Measurements from ENCODE around the gene E2F8. TPM values are rescaled to one million over a fixed set of nuclear protein-coding genes. Genes with fewer than 3 reads are reported as not detected.

The E2F8 gene
- total and polyA plus RNA-seq, 10 of the 15 experiments (the other 5 are each of a cell fraction or from before 2014, with no cell fraction given): 8.8 to 28.1 (median 18.5) TPM

DNA sequence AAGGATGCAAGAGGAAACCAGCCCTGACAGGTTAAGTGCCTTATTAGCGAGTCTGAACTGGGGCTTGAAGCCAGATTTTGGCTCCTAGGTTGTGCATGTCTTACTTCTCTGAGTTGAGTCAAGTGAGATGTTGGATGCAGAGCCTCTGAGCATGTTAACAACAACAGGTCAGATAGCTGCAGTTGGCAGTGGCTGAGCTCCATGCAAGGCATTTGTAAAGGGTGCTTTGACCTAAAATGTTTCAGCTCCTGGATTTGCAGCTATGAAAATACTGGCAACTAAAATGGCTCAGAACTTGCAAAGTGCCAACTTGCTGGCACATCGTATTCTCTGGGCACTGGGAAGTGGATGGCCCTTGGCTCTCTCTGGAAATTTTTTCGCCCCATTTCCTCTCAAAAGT, 22.5 kb downstream of the E2F8 start (continued):
- TF ChIP-seq MTA3 (IDR thresholded peaks at IDR 0.05; ENCODE audit: borderline replicate concordance, low read length) (no peak), ZZZ3 (IDR thresholded peaks at IDR 0.05; ENCODE audit: control insufficient read depth, insufficient read length, low read depth) (no peak), BCL11A (IDR thresholded peaks at IDR 0.05; ENCODE audit: low read depth, low read length) (no peak), RFX5 (IDR thresholded peaks at IDR 0.05; ENCODE audit: low read depth, low read length) (no peak), BHLHE40 (IDR thresholded peaks at IDR 0.05; ENCODE audit: borderline replicate concordance in 1 of 2, low read depth in 2 of 2, low read length in 1 of 2) (no peak), RELA (IDR thresholded peaks at IDR 0.05; ENCODE audit: borderline replicate concordance, partially characterized antibody) (no peak)
- TF ChIP-seq, protein P1, sequence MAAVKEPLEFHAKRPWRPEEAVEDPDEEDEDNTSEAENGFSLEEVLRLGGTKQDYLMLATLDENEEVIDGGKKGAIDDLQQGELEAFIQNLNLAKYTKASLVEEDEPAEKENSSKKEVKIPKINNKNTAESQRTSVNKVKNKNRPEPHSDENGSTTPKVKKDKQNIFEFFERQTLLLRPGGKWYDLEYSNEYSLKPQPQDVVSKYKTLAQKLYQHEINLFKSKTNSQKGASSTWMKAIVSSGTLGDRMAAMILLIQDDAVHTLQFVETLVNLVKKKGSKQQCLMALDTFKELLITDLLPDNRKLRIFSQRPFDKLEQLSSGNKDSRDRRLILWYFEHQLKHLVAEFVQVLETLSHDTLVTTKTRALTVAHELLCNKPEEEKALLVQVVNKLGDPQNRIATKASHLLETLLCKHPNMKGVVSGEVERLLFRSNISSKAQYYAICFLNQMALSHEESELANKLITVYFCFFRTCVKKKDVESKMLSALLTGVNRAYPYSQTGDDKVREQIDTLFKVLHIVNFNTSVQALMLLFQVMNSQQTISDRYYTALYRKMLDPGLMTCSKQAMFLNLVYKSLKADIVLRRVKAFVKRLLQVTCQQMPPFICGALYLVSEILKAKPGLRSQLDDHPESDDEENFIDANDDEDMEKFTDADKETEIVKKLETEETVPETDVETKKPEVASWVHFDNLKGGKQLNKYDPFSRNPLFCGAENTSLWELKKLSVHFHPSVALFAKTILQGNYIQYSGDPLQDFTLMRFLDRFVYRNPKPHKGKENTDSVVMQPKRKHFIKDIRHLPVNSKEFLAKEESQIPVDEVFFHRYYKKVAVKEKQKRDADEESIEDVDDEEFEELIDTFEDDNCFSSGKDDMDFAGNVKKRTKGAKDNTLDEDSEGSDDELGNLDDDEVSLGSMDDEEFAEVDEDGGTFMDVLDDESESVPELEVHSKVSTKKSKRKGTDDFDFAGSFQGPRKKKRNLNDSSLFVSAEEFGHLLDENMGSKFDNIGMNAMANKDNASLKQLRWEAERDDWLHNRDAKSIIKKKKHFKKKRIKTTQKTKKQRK (IDR thresholded peaks at IDR 0.05; ENCODE audit: low read depth, low read length): no peak

DNA sequence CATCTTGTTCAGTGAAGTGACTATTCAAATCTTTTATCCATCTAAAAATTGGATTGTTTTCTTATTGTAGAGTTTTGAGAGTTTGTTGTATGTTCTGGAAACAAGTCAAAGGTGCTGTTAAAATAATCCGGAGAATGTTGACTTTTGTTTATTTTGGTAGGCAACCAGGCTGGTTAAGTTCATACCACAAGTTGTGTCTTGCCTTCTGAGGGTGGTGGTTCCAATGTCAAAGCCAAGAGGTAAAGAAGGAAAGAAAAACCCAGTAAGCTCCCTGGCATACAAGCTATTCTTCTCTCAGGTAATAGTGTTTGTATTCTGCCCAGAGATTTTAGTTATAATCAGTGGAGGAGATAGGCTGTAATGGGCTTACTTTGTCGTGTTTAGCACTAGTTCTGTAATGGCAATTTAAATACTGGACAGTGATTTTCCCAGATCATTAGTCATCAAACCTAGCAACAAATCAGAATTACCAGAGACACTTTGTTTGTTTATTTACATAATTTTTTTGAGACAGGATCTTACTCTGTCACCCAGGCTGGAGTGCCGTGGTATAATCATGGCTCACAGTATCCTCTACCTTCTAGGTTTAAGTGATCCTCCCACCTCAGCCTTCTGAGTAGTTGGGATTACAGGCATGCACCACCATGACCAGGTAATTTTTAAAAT, 23.9 kb downstream of the E2F8 start:
- FAIRE-seq (no peak), DNase-seq (ENCODE audit: low read depth, low spot score) (no peak), ATAC-seq (no peak)
- H3K9ac ChIP-seq (ENCODE audit: control insufficient read depth, insufficient read depth, low read length): no peak overlapping the region
- no peak overlapping the region for H3K27ac ChIP-seq (ENCODE audit: control insufficient read depth, insufficient read depth)
- H3K4me3 ChIP-seq: no peak overlapping the region
- no peaks in the 10 kb centered on the region; a peak in 1 of 4 replicates for H3K27me3 ChIP-seq (replicated peaks in 1 of 2; ENCODE audit: control insufficient read depth in 2 of 2, insufficient read depth in 2 of 2, low read length in 1 of 2)
- ChIA-PET SMC1A (ENCODE audit: uncharacterized antibody, unreplicated experiment) (interaction anchor here (0.9 kb wide), 1 partner anchor 19 kb away, joined by 3 read pairs; no protein-coding TSS in a partner anchor), RAD21 (ENCODE audit: unreplicated experiment) (no interaction called here), CTCF (interaction anchor here (2.5 kb wide), 1 partner anchor 146 kb away, joined by 6 read pairs; no protein-coding TSS in a partner anchor), POLR2A (no interaction called here)
- H3K9me3 ChIP-seq (replicated peaks; ENCODE audit: control insufficient read depth, insufficient read depth, low read length): no peaks in the 10 kb centered on the region
- no peaks in the 10 kb centered on the region for H3K79me2 ChIP-seq (ENCODE audit: control insufficient read depth, insufficient read depth, low read length)
- H3K4me2 ChIP-seq (ENCODE audit: control insufficient read depth, insufficient read depth): no peak overlapping the region
- TF ChIP-seq ZZZ3 (IDR thresholded peaks at IDR 0.05; ENCODE audit: control insufficient read depth, insufficient read length, low read depth) (no peak), RB1 (IDR thresholded peaks at IDR 0.05; ENCODE audit: borderline replicate concordance) (no peak), CREB1 (IDR thresholded peaks at IDR 0.05; ENCODE audit: low read depth) (no peak), MXI1 (IDR thresholded peaks at IDR 0.05; ENCODE audit: low read depth, low read length) (no peak), CREM (IDR thresholded peaks at IDR 0.05; ENCODE audit: low read depth) (no peak), NFXL1 (IDR thresholded peaks at IDR 0.05; ENCODE audit: borderline replicate concordance) (no peak), ZNF207 (IDR thresholded peaks at IDR 0.05; ENCODE audit: borderline replicate concordance) (no peak), CBX5 (IDR thresholded peaks at IDR 0.05; ENCODE audit: low read depth) (no peak), BHLHE40 (IDR thresholded peaks at IDR 0.05; ENCODE audit: borderline replicate concordance in 1 of 2, low read depth in 2 of 2, low read length in 1 of 2) (no peak)
- TF ChIP-seq, protein P2, sequence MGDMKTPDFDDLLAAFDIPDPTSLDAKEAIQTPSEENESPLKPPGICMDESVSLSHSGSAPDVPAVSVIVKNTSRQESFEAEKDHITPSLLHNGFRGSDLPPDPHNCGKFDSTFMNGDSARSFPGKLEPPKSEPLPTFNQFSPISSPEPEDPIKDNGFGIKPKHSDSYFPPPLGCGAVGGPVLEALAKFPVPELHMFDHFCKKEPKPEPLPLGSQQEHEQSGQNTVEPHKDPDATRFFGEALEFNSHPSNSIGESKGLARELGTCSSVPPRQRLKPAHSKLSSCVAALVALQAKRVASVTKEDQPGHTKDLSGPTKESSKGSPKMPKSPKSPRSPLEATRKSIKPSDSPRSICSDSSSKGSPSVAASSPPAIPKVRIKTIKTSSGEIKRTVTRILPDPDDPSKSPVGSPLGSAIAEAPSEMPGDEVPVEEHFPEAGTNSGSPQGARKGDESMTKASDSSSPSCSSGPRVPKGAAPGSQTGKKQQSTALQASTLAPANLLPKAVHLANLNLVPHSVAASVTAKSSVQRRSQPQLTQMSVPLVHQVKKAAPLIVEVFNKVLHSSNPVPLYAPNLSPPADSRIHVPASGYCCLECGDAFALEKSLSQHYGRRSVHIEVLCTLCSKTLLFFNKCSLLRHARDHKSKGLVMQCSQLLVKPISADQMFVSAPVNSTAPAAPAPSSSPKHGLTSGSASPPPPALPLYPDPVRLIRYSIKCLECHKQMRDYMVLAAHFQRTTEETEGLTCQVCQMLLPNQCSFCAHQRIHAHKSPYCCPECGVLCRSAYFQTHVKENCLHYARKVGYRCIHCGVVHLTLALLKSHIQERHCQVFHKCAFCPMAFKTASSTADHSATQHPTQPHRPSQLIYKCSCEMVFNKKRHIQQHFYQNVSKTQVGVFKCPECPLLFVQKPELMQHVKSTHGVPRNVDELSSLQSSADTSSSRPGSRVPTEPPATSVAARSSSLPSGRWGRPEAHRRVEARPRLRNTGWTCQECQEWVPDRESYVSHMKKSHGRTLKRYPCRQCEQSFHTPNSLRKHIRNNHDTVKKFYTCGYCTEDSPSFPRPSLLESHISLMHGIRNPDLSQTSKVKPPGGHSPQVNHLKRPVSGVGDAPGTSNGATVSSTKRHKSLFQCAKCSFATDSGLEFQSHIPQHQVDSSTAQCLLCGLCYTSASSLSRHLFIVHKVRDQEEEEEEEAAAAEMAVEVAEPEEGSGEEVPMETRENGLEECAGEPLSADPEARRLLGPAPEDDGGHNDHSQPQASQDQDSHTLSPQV (IDR thresholded peaks at IDR 0.05): no peak
- WGBS (ENCODE audit: insufficient coverage, insufficient replicate concordance, low lambda C conversion rate, missing lambda C conversion rate): 42% methylated on average over 3 of the region's 3 CpGs
- intact Hi-C loops (cut with micrococcal nuclease; ENCODE audit: unreplicated experiment) (no loop called here), in situ Hi-C loops (cut with MboI) (no loop called here)
- BruUV-seq (replicated peaks): no TSS peak
- no peaks in the 10 kb centered on the region for H3K4me1 ChIP-seq (ENCODE audit: control insufficient read depth, insufficient read depth, low read length)
- no peaks in the 10 kb centered on the region for H4K20me1 ChIP-seq (ENCODE audit: control insufficient read depth, insufficient read depth)
- no peak overlapping the region for H2AFZ ChIP-seq (ENCODE audit: control insufficient read depth, low read depth, low read length)
- H3K36me3 ChIP-seq (ENCODE audit: control insufficient read depth in 2 of 2, insufficient read depth in 2 of 2, low read length in 1 of 2): no peaks in the 10 kb centered on the region
